Calu3 (cell line): ENCODE data around the gene ECE2. TPM values are rescaled to one million over a fixed set of nuclear protein-coding genes. Genes with fewer than 3 reads are reported as not detected.
A peak's percentile ranks its signal among the peaks of the same experiment; 100 is the strongest.

ENCODE experiments used
- BruUV-seq: library from RNA; stranded (reverse); fragments of 400-500 nt; replicated peaks from 2 replicates; lab custom pipeline; 2021; lab: Mats Ljungman, UMichigan
- CTCF ChIA-PET: fragments of 300-600 bp; sonication (Branson Sonifier 250); formaldehyde crosslinking; loops from one replicate; lab custom pipeline; 2022; ENCODE audit warnings: antibody characterized with exemption; lab: Charles Lee
- DNase-seq: peaks from one replicate; pipeline ENCODE4 v3.0.0; 2022
- H3K27ac Mint-ChIP-seq: one replicate; pipeline ENCODE4 v1.8.0; 2022; ENCODE audit warnings: mixed read lengths; ENCODE audit not compliant: unreplicated experiment
- H3K27me3 Mint-ChIP-seq: one replicate; pipeline ENCODE4 v1.8.0; 2022; ENCODE audit warnings: mixed read lengths; ENCODE audit not compliant: unreplicated experiment
- H3K36me3 Mint-ChIP-seq: one replicate; pipeline ENCODE4 v1.8.0; 2022; ENCODE audit warnings: mild to moderate bottlenecking, moderate library complexity, mixed read lengths; ENCODE audit not compliant: insufficient read depth, unreplicated experiment
- H3K4me1 Mint-ChIP-seq: one replicate; pipeline ENCODE4 v1.8.0; 2022; ENCODE audit warnings: mild to moderate bottlenecking, low read depth, mixed read lengths; ENCODE audit not compliant: unreplicated experiment
- H3K4me3 Mint-ChIP-seq: one replicate; pipeline ENCODE4 v1.8.0; 2022; ENCODE audit warnings: mild to moderate bottlenecking, low read depth, moderate library complexity, mixed read lengths; ENCODE audit not compliant: unreplicated experiment
- H3K9me3 Mint-ChIP-seq: one replicate; pipeline ENCODE4 v1.8.0; 2022; ENCODE audit warnings: low read depth, mixed read lengths; ENCODE audit not compliant: unreplicated experiment
- intact Hi-C: fragments of 100-400 bp; cut with micrococcal nuclease; formaldehyde crosslinking; loops from one replicate; pipeline ENCODE4 v1.10.0; 2022; ENCODE audit not compliant: unreplicated experiment
- total RNA-seq: library from RNA; stranded (reverse); gene quantifications from 2 replicates; pipeline ENCODE4 v1.2.3, GENCODE V29; 2022
- TF ChIP-seq, protein P1 (sequence below): fragments of 200-600 bp; IDR thresholded peaks from one replicate; pipeline ENCODE4 v1.8.0; 2022; ENCODE audit warnings: antibody characterized with exemption; ENCODE audit not compliant: unreplicated experiment

The ECE2 gene
- total RNA-seq, 1 experiment from 2014 or later, result not detected

DNA sequence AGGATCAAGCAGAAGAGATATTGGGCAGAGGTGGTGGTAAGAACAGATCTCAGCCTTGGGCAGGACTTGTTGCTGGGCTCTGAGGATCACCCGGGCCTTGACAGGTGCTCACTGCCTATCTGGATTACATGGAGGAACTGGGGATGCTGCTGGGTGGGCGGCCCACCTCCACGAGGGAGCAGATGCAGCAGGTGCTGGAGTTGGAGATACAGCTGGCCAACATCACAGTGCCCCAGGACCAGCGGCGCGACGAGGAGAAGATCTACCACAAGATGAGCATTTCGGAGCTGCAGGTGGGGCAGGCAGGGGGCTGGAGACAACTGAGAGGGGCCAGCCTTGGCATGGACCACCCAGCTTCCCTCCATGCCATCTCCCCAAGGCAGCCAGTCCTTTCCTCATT lies 7.9 kb downstream of the ECE2 start:
- TF ChIP-seq, protein P1, sequence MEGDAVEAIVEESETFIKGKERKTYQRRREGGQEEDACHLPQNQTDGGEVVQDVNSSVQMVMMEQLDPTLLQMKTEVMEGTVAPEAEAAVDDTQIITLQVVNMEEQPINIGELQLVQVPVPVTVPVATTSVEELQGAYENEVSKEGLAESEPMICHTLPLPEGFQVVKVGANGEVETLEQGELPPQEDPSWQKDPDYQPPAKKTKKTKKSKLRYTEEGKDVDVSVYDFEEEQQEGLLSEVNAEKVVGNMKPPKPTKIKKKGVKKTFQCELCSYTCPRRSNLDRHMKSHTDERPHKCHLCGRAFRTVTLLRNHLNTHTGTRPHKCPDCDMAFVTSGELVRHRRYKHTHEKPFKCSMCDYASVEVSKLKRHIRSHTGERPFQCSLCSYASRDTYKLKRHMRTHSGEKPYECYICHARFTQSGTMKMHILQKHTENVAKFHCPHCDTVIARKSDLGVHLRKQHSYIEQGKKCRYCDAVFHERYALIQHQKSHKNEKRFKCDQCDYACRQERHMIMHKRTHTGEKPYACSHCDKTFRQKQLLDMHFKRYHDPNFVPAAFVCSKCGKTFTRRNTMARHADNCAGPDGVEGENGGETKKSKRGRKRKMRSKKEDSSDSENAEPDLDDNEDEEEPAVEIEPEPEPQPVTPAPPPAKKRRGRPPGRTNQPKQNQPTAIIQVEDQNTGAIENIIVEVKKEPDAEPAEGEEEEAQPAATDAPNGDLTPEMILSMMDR, result no peak
- Mint-ChIP-seq H3K4me3 (no peak overlapping the region), H3K36me3 (no peaks in the 10 kb centered on the region), H3K4me1 (no peaks in the 10 kb centered on the region), H3K27ac (no peak overlapping the region), H3K9me3 (no peaks in the 10 kb centered on the region), H3K27me3 (peaks cover 89% of the 10 kb centered on the region)
- CTCF ChIA-PET, result interaction anchor here (0.5 to 0.8 kb wide), 3 partner anchors 36 to 518 kb away, joined by 3 to 4 read pairs (median 4); no protein-coding TSS in a partner anchor
- DNase-seq, result no peak
- intact Hi-C loops, result no loop called here
- no TSS peak for BruUV-seq

GRCh38 chr3:184284696-184285095 lies 8.9 kb downstream of the ECE2 start:
- Mint-ChIP-seq H3K4me3 (no peak overlapping the region), H3K9me3 (no peaks in the 10 kb centered on the region), H3K27ac (no peak overlapping the region), H3K27me3 (peaks cover 79% of the 10 kb centered on the region), H3K4me1 (no peaks in the 10 kb centered on the region), H3K36me3 (no peaks in the 10 kb centered on the region)
- no TSS peak for BruUV-seq
- intact Hi-C loops, result loop anchor here (5.0 kb wide), 1 partner anchor 242 kb away; no protein-coding TSS in a partner anchor
- peak; percentile 76 for DNase-seq
- TF ChIP-seq, protein P1, result peak; percentile 36
- CTCF ChIA-PET, result interaction anchor here (1.0 to 1.4 kb wide), 2 partner anchors 57 to 389 kb away, joined by 3 to 6 read pairs; no protein-coding TSS in a partner anchor

GRCh38 chr3:184289426-184289938 lies 13.7 kb downstream of the ECE2 start:
- Mint-ChIP-seq H3K36me3 (no peaks in the 10 kb centered on the region), H3K4me3 (no peak overlapping the region), H3K9me3 (no peaks in the 10 kb centered on the region), H3K4me1 (no peaks in the 10 kb centered on the region), H3K27ac (no peak overlapping the region), H3K27me3 (peaks cover 72% of the 10 kb centered on the region)
- CTCF ChIA-PET, result interaction anchor here (0.6 to 1.4 kb wide), 8 partner anchors 31 to 394 kb away, joined by 3 to 9 read pairs (median 3); partner anchors contain the start of genes ABCF3 and EEF1AKMT4
- peak; percentile 90 for DNase-seq
- intact Hi-C loops, result loop anchor here (1.0 to 5.0 kb wide), 5 partner anchors 39 to 395 kb away; no protein-coding TSS in a partner anchor
- BruUV-seq, result no TSS peak
- TF ChIP-seq, protein P1, result peak; percentile 97

- no TSS peak for BruUV-seq
- Mint-ChIP-seq H3K4me1 (no peaks in the 10 kb centered on the region), H3K27ac (no peak overlapping the region), H3K9me3 (no peaks in the 10 kb centered on the region), H3K4me3 (no peak overlapping the region), H3K36me3 (no peaks in the 10 kb centered on the region), H3K27me3 (peaks cover 72% of the 10 kb centered on the region)
- CTCF ChIA-PET, result no interaction called here
- TF ChIP-seq, protein P1, result no peak
- DNase-seq, result no peak
- intact Hi-C loops, result no loop called here
Measured at GRCh38 chr3:184290331-184290730, 14.5 kb downstream of the ECE2 start.
